ENCODE data around the gene HNRNPA0.
A peak's percentile ranks its signal among the peaks of the same experiment; 100 is the strongest.
"Not testable (repeated sequence)": the region's sequence is repeated elsewhere in the genome, so short reads cannot be mapped to it uniquely, and the experiment has no call there.

The HNRNPA0 gene

GRCh38 chr5:137754188-137754960, at the start of gene HNRNPA0:
TSS of gene HNRNPA0 (minus strand) at chr5:137754363. CDS start at chr5:137754066, 297 bp downstream.
- DNase-seq, result peak; percentile 98

- DNase-seq, result no peak
Measured at GRCh38 chr5:137802282-137803210, 48.4 kb upstream of the HNRNPA0 start.

- no peak for DNase-seq
Measured at GRCh38 chr5:137800700-137801411, 46.7 kb upstream of the HNRNPA0 start.

- DNase-seq, result no peak
Measured at GRCh38 chr5:137796279-137796678, 42.1 kb upstream of the HNRNPA0 start.

GRCh38 chr5:137794863-137795262, 40.7 kb upstream of the HNRNPA0 start:
- DNase-seq, result no peak

- no peak for DNase-seq
Measured at GRCh38 chr5:137792303-137792702, 38.1 kb upstream of the HNRNPA0 start.

- DNase-seq, result no peak
Measured at GRCh38 chr5:137791799-137792198, 37.6 kb upstream of the HNRNPA0 start.

- no peak for DNase-seq
Measured at GRCh38 chr5:137791387-137791786, 37.2 kb upstream of the HNRNPA0 start.

- not testable (repeated sequence) for DNase-seq
Measured at GRCh38 chr5:137788560-137788959, 34.4 kb upstream of the HNRNPA0 start.

- no peak for DNase-seq
Measured at GRCh38 chr5:137782984-137783536, 28.9 kb upstream of the HNRNPA0 start.

GRCh38 chr5:137782055-137782454, 27.9 kb upstream of the HNRNPA0 start:
- DNase-seq, result no peak

GRCh38 chr5:137778772-137779564, 24.8 kb upstream of the HNRNPA0 start:
- no peak for DNase-seq

- DNase-seq, result not testable (repeated sequence)
Measured at GRCh38 chr5:137767937-137768336, 13.8 kb upstream of the HNRNPA0 start.

GRCh38 chr5:137761566-137761965, 7.4 kb upstream of the HNRNPA0 start:
- no peak for DNase-seq

- no peak for DNase-seq
Measured at GRCh38 chr5:137760719-137761516, 6.8 kb upstream of the HNRNPA0 start.

GRCh38 chr5:137760294-137760693, 6.1 kb upstream of the HNRNPA0 start:
- DNase-seq, result no peak

- DNase-seq, result no peak
Measured at GRCh38 chr5:137758715-137759306, 4.6 kb upstream of the HNRNPA0 start.

- DNase-seq, result no peak
Measured at GRCh38 chr5:137758121-137758520, 4.0 kb upstream of the HNRNPA0 start.

- no peak for DNase-seq
Measured at GRCh38 chr5:137757634-137758033, 3.5 kb upstream of the HNRNPA0 start.

GRCh38 chr5:137754961-137755762, 999 bp upstream of the HNRNPA0 start:
- DNase-seq, result peak; percentile 35
